Adrenal gland (tissue), 12 donors: ENCODE data around the gene ZNF516. TPM values are rescaled to one million over a fixed set of nuclear protein-coding genes. Genes with fewer than 3 reads are reported as not detected.

Source experiments
- DNase-seq, 7 donors: peaks; one replicate each; pipeline ENCODE4 v3.0.0-alpha.2; 2019 to 2020
- H3K27ac ChIP-seq, 5 donors: fragments of 200-600 bp; sonication (generic) in 4 of 5; 1 replicate in 3 of 5; 2 replicates in 2 of 5; pipeline versions ENCODE4 v1.5.1 to v1.8.0; 2016 to 2020; ENCODE audit warnings: mild to moderate bottlenecking in 1 of 5
- H3K27me3 ChIP-seq: fragments of 200-600 bp; 2 replicates; pipeline ENCODE4 v1.8.0; 2021
- H3K36me3 ChIP-seq, 2 donors: fragments of 200-600 bp; replicated peaks in 1 of 2; 1 replicate in 1 of 2; 2 replicates in 1 of 2; pipeline versions ENCODE4 v1.5.1 to v1.8.0; 2018 to 2022
- H3K4me1 ChIP-seq, 2 donors: fragments of 200-600 bp; replicated peaks in 1 of 2; 1 replicate in 1 of 2; 2 replicates in 1 of 2; pipeline versions ENCODE4 v1.5.1 to v1.8.0; 2018 to 2021
- H3K4me3 ChIP-seq, 4 donors: fragments of 200-600 bp; sonication (generic) in 3 of 4; one replicate each; pipeline ENCODE4 v1.5.1; 2016 to 2018
- H3K9me3 ChIP-seq, 3 donors: fragments of 200-600 bp; sonication (generic) in 1 of 3; replicated peaks in 1 of 3; 1 replicate in 2 of 3; 2 replicates in 1 of 3; pipeline versions ENCODE4 v1.5.1 to v1.8.0; 2016 to 2021
- POLR2A ChIP-seq, 2 donors: fragments of 450-650 bp; IDR thresholded peaks; one replicate each; pipeline ENCODE4 v1.6.1; 2017; ENCODE audit warnings: antibody characterized with exemption in 2 of 2, mild to moderate bottlenecking in 2 of 2, moderate library complexity in 1 of 2
- WGBS, 4 donors: extraction: QIAGEN DNeasy Blood & Tissue Kit in 2 of 4; methylation state at CpG; one replicate each; pipeline versions ENCODE4 v1.1.5 to v1.1.7; 2013 to 2017; 5-methylcytosine and 5-hydroxymethylcytosine counted together
- intact Hi-C, 2 donors: fragments of 100-400 bp; cut with DNase I; formaldehyde crosslinking; loops; one replicate each; pipeline versions ENCODE4 v1.14.1 to v1.15.0; 2022 to 2023
- polyA plus RNA-seq, 3 donors: library from polyadenylated mRNA; stranded (reverse); fragments of 200-250 nt in 2 of 3; fragments of 350-450 nt in 1 of 3; fragmentation: Illumina TruSeq in 1 of 3; extraction: RNeasy Lipid Tissue Mini Kit (QIAGEN cat#74804) in 1 of 3; gene quantifications; one replicate each; pipeline ENCODE4 v1.2.3, GENCODE V29; 2013 to 2014
- total RNA-seq, 9 donors: library from RNA; depleted of rRNA in 4 of 9; stranded (reverse); fragments of >200 nt in 4 of 9; fragments of 120-200 nt in 1 of 9; fragmentation: NEBNext Ultra II Directional in 1 of 9; extraction: Animal tissue kit (Norgen Biotek cat#: 25700) in 1 of 9; gene quantifications; one replicate each; pipeline versions ENCODE4 v1.1.0 to v1.2.4, GENCODE V29; 2013 to 2023
- TF ChIP-seq, protein P1 (sequence below), 6 experiments: fragments of 450-650 bp in 4 of 6; fragments of 200-600 bp in 2 of 6; sonication (generic) in 1 of 6; IDR thresholded peaks; 1 replicate in 5 of 6; 2 replicates in 1 of 6; pipeline versions ENCODE4 v1.5.1 to v1.8.0; 2016 to 2021; ENCODE audit warnings: antibody characterized with exemption in 6 of 6, mild to moderate bottlenecking in 2 of 6, moderate library complexity in 1 of 6
- donor health status: healthy with polysubstance abuse.
- donor health status: Bipolar disorder and iron deficiency.
- donor health status: DM: yes; HTN: yes; CAD: no.
- donor health status: DM: no; HTN: no; CAD: no.
- donor health status: DM: no; HTN: no; CAD: no.
- donor health status: DM: yes; HTN: yes; CAD: no.

Gene ZNF516
- total and polyA plus RNA-seq, 12 donors = 8.6 to 60.1 (median 31.0) TPM

DNA sequence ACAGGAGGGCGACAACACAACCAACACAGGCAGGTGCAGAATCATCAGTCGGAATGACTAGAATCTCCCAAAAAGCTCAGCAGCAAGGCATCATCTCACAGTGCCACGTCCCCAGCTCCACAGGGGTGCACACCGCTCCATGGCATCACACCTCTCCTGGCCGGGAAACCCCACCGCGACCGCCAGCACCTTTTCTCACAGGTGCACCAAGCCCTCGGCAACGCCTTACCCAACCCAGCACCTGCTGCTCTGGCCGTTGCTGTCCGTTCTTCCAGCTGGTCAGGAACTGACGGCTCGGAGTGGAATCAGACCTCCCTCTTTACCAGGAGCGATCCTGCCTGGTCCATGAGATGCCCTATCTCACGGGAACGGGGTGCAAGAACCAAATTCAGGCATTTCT is 61.3 kb downstream of the ZNF516 start:
- Histone ChIP-seq H3K27ac (no peak overlapping the region), H3K4me3 (no peak overlapping the region), H3K9me3 (no peaks in the 10 kb centered on the region), H3K27me3 (no peaks in the 10 kb centered on the region), H3K36me3 (peaks cover 0 to 20% of the 10 kb centered on the region in 2 donors), H3K4me1 (peaks cover 9 to 20% of the 10 kb centered on the region in 2 donors)
- WGBS, 4 donors = 96 to 99% (median 98%) methylated on average over 14 to 17 of the region's 17 CpGs
- no peak for TF ChIP-seq POLR2A (IDR thresholded peaks at IDR 0.05)
- TF ChIP-seq, protein P1, sequence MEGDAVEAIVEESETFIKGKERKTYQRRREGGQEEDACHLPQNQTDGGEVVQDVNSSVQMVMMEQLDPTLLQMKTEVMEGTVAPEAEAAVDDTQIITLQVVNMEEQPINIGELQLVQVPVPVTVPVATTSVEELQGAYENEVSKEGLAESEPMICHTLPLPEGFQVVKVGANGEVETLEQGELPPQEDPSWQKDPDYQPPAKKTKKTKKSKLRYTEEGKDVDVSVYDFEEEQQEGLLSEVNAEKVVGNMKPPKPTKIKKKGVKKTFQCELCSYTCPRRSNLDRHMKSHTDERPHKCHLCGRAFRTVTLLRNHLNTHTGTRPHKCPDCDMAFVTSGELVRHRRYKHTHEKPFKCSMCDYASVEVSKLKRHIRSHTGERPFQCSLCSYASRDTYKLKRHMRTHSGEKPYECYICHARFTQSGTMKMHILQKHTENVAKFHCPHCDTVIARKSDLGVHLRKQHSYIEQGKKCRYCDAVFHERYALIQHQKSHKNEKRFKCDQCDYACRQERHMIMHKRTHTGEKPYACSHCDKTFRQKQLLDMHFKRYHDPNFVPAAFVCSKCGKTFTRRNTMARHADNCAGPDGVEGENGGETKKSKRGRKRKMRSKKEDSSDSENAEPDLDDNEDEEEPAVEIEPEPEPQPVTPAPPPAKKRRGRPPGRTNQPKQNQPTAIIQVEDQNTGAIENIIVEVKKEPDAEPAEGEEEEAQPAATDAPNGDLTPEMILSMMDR (IDR thresholded peaks at IDR 0.05) = no peak
- peak in 2 of 7 donors; percentile 19 to 39 for DNase-seq
- intact Hi-C loops = no loop called here

DNA sequence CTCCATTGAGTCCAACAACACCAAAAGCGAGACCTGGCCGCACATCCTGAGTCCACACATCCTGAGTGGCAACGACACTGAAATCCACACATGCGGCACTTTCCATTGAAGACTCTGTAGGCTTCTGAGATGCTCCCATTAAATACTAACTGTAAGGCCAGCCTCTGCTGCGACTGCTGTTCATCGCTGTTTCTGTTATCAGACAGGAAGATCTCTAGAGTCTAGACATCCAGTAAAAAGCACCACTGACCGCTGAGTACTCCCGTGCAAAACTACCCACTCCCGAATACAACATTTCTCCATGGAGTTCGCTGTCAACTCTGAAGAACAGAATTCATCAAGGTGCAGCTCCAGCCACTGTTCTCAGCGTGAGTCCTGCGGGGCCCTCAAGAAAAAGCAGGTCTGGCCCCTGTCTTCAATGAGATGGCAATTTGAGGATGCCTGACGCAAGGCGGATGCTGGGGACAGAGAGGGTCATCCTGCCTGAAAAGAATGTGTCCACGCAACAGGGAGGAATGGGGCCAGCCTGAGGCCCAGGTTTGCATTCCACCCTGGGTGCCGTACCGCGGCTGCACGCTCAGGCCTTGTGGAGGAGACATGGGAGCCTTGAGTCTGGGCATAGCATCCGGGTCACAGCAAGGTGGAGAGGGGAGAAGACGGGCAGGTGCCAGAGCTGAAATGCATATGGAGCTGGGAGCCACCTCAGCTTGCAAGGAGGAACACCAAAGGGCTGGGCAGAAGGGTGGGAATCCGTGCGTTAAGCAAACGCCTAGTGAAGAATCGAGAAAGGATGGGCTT is 61.9 kb downstream of the ZNF516 start:
- no peak overlapping the region for H3K27ac ChIP-seq
- WGBS, 4 donors = 94 to 98% (median 96%) methylated on average over 22 to 25 of the region's 25 CpGs
- peak in 2 of 7 donors; percentile 17 to 44 for DNase-seq
- peaks cover 9 to 26% of the 10 kb centered on the region in 2 donors for H3K4me1 ChIP-seq
- H3K27me3 ChIP-seq = no peaks in the 10 kb centered on the region
- TF ChIP-seq, protein P1 (IDR thresholded peaks at IDR 0.05) = no peak
- TF ChIP-seq POLR2A (IDR thresholded peaks at IDR 0.05) = no peak
- no peak overlapping the region for H3K4me3 ChIP-seq
- H3K36me3 ChIP-seq = peaks cover 0 to 20% of the 10 kb centered on the region in 2 donors
- intact Hi-C loops = no loop called here
- no peaks in the 10 kb centered on the region for H3K9me3 ChIP-seq

DNA sequence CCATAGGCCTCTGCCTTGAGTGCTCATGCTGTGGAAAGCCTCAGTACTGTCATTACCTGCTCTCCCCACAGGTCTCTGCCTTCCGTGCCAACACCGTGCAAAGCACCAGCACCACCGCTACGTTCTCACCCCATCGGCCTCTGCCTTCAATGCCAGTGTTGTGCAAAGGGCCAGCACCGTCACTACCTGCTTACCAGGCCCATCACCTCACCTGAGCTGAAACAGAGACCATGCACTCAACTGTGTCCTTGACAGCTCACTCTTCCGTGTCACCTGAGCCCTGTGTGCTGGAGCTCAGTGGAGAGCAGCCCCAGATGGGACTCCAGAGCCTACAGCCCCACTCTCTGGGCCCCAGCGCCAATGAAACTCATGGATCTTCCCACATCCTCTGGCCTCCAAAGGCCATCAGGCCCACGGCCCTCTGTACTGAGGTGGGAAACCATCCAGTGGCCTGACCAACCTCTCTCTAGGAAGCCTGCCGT is 62.7 kb downstream of the ZNF516 start:
- no peaks in the 10 kb centered on the region for H3K27me3 ChIP-seq
- no peak overlapping the region for H3K27ac ChIP-seq
- H3K4me1 ChIP-seq = peaks cover 9 to 26% of the 10 kb centered on the region in 2 donors
- TF ChIP-seq, protein P1 (IDR thresholded peaks at IDR 0.05) = no peak
- no peak for TF ChIP-seq POLR2A (IDR thresholded peaks at IDR 0.05)
- intact Hi-C loops = no loop called here
- H3K4me3 ChIP-seq = no peak overlapping the region
- peak in 1 of 7 donors; percentile 39 for DNase-seq
- 90 to 98% (median 94%) methylated on average over 6 to 10 of the region's 10 CpGs for WGBS, 4 donors
- H3K9me3 ChIP-seq = no peaks in the 10 kb centered on the region
- H3K36me3 ChIP-seq = peaks cover 0 to 14% of the 10 kb centered on the region in 2 donors

DNA sequence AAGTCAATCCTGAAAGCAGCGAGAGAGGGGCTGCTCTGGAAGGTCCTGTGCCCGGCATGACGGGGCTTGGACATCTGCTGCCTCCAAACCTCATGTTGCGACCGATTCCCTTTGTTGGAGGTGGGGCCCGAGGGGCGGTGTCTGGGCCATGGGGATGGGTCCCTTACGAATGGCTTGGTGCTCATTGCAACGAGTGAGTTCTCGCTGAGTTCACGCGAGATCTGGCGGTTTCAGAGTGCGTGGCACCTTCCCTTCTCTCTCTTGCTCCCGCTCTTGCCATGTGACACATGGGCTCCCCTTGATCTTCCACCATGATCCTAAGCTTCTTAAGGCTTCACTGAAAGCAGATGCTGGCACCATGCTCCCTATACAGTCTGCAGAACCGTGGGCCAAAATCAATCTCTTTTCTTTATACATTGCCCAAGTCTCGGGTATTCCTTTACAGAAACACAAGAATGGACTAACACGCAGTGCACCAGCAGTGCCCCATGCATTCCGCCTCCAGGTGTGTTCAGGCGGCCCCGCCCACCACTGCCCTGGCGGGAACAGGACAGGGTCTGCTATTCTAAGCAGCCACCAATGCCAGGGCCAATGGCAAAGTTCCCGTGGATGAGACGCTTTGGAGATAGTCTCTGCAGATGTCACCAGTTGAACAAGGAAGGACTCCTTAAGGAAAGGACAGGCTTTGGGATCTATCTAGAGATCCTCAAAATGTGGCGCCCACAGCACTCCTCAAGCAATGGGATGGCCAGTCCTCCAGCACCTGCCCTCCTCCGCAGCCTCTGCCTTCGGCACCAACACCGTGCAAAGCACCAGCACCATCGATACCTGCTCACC is 63.4 kb downstream of the ZNF516 start:
- Histone ChIP-seq H3K36me3 (peaks cover 0 to 14% of the 10 kb centered on the region in 2 donors), H3K9me3 (no peaks in the 10 kb centered on the region), H3K4me3 (no peak overlapping the region), H3K27me3 (no peaks in the 10 kb centered on the region), H3K4me1 (peaks cover 9 to 26% of the 10 kb centered on the region in 2 donors), H3K27ac (no peak overlapping the region)
- intact Hi-C loops = no loop called here
- peak in 2 of 7 donors; percentile 19 to 49 for DNase-seq
- no peak for TF ChIP-seq POLR2A (IDR thresholded peaks at IDR 0.05)
- TF ChIP-seq, protein P1 (IDR thresholded peaks at IDR 0.05) = no peak
- 93 to 98% (median 96%) methylated on average over 24 to 29 of the region's 29 CpGs for WGBS, 4 donors
